HG02610 (cell line): ENCODE data around the gene GTF2H1.
A peak's percentile ranks its signal among the peaks of the same experiment; 100 is the strongest.
"Not testable (repeated sequence)": the region's sequence is repeated elsewhere in the genome, so short reads cannot be mapped to it uniquely, and the experiment has no call there.

Experiments
- ATAC-seq: cut with Tn5 transposase; IDR thresholded peaks from one replicate; pipeline ENCODE4 v1.9.1; 2021; ENCODE audit warnings: mild to moderate bottlenecking, moderate library complexity; ENCODE audit not compliant: unreplicated experiment

GTF2H1 gene

DNA sequence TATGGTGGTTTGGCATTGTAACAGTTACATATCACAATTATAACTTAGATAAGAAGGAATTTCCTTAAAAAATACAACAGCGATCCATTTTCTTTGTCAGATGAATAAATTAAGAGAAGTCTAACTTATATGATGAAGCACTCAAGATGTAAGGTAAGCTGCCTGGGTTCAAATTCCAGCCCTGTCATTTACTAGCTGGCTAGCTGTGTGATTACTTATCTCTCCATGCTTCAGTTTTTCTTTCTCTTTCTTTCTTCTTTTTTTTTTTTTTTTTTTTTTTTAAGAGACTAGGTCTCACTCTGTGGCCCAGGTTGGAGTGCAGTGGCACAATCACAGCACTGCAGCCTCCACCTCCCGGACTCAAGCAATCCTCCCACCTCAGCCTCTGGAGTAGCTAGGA is 49.8 kb downstream of the GTF2H1 start:
- no peak for ATAC-seq

DNA sequence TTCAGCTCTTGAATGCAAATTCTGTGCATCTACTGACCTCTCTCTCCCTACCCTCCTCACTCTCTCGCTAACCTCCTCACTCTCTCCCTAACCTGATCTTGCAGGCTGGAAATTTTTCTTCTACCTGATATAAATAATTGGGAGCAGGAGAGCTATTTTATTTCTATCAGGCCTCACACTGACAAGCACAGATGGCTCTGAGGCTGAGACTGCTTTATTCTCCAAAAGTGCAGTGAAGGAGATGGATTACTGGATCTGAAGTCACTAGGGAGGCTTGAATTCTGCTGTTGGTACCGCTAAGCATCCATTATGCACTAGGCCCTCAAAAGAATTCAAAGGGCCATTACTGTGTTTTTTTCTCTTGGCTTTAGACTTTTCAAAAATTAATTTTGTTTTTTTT is 52.6 kb downstream of the GTF2H1 start:
- no peak for ATAC-seq

DNA sequence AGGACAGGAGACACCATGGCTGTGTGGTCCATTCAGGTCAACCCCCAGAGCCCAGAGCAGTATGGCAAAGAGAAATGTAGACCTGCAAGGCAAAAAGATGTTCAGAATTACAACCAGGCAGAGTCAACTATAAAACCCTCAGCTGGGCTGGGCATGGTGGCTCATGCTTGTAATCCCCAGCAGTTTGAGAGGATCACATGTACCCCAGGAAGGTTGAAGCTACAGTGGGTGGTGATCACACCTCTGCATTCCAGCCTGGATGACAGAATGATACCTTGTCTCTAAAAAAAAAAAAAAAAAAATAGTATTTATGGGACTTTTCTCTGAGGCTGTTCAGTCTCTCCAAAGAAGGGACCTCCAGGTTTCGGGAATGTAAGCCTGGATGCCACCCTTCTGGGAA is 53.6 kb downstream of the GTF2H1 start:
- no peak for ATAC-seq

DNA sequence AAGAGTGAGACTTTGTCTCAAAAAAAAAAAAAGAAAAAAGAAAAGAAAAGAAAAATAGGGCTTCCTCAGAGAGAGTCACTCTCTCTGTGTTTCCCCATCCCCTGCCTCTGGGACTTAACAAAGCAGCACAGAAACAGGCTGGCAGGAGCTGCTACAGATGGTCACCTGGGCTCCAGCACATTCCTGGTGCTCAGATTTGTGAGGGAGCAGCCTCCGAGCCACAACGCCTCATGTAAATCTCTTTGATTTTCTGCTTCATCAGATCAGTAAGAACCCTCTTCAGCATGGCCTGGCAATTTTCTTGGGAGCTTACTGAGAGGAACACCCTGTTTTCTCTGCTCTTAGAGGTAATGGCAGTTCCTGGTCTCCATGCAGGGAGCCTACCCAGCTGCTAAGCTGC is 56.8 kb downstream of the GTF2H1 start:
- ATAC-seq = no peak

DNA sequence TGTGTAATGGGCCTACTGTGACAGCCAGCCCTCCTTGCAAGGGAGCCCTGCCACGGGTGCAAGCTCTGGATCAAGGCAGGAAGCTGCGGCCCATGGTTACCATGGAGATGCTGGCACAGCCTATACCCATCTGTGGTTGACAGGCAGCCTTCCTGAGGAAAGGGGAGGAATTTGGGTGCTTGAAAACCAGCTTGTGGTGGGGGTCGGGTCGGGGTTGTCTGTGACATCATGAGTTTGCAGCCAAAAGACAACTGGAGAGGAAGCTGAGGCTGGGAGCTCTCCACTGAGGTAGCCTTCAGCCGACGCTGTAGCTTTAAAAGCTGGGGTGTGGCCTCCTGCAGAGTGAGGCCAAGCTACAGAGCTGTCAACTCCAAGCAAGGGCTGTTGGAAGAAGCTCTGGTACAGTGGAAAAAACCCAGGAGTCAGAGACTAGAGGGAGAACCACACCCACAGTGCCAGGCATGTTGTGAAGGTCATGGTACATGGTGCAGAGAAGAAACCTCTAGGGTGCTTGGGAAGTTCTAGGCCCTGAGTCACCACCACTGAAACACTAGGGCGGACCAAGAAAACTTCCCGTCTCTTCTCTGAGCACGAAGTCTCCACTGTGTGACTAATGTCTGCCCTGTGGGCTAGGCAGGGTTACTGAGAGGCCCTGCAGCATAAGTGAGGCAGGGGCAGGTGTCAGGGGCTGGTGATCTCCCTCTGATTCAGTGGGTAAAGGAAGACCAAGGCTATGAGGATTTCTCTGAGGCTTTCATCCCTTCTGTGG is 61.2 kb downstream of the GTF2H1 start:
- ATAC-seq = peak; percentile 94

DNA sequence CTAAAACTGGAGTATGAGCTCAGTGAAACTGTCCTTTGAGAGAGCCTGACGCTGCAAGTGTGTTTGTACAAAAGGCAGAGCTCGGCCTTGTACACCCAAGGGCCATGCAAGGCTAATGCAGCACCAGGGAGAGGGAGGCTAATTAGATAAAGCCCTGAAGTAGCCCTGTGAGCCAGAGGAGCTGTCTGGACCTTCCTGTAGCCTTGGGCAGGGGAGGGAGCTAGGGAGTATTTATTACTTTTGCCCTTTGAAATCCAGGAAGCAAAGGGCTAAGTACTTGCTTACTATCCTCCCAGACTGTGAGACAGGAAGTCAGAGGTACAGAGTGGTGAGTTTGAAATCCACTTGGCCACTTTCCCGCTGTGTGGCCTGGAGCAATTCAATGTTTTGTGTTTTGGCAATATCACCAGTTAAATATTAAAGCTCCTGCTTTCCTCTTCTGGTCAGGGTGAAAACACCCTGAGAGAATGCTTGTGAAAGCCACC is 61.8 kb downstream of the GTF2H1 start:
- peak; percentile 18 for ATAC-seq

DNA sequence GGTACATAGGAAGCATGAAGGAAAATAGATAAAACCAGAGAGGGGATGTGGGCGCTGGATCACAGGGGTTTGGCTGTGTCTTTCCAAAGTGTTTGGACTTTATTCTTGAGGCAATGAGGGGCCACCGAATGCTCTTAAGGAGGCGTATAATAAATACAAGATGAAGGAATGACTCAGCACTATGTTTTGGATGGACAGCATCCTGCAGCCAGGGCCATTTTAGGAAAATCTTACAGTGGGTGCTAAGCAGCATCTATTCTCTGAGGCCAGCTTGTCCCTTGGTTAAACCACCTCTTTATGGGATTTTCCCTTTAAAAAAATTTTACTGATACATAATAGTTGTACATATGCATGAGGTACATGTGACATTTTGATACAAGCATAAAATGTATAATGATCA is 67.7 kb downstream of the GTF2H1 start:
- no peak for ATAC-seq

DNA sequence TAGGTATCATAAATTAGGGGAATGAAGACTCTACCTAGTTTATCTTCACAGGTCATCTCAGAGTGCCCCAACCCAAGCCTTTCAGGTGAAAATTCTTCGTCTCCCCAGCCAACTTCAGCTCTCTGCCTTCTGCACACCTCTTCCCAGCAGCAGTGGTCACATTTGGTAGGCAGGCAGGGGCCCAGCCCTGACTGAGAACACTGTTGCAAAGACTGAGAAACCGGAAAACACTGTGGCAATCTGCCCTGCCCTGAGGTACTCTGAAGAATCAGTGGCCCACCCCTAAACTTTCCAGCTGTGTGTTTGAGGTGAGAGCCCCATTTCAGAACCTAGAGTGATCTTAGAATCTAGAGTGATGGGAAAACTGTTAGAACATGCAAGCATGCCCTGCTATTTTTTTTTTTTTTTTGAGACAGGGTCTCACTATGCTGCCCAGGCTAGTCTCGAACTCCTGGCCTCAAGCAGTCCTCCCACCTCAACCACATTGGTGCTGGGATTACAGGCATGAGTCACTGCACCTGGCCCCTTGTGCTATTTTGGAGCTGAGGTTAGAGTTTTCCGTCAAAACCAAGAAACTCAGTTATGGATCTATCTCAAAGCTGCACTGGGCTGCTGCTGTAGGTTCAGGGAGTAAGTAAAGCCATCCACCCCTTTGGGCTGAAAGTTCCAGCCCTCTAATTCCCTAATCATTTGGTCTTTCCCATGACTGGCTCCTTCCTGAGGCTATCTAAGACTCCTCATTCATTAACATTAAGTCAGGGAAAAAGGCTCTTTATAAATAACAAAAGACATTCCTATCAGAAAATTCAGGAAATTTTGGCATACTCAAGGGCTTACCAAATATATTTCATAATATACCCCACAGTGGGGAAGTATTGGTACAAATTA is 70.3 kb downstream of the GTF2H1 start:
- no peak for ATAC-seq

DNA sequence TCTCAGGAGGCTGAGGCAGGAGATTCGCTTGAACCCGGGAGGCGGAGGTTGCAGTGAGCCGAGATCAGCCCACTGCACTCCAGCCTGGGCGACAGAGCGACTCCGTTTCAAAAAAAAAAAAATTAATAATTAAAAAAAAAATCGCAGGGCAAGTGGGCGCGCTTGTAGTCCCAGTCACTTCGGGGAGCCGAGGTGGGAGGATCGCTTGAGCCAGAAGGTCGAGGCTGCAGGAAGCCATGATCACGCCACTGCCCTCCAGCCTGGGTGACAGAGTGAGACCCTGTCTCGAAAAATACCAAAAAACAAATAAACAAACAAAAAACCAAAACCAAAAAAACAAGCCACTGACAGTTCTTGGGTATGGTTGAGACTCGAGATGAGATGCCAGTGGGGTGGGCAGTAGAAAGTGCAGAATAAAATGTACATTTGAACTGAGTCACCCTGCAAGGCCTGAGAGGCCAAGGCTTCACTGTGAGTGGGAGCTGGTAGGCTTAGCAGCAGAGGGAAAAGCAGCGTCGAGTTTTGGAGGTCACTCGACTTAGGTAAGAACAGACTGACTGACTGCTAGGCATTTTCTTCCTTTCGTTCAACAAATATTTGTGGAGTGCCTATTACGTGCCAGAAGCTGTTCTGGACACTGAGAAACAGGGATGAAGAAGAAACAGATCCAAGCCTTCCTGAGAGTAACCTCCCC is 71.4 kb downstream of the GTF2H1 start:
- no peak for ATAC-seq

DNA sequence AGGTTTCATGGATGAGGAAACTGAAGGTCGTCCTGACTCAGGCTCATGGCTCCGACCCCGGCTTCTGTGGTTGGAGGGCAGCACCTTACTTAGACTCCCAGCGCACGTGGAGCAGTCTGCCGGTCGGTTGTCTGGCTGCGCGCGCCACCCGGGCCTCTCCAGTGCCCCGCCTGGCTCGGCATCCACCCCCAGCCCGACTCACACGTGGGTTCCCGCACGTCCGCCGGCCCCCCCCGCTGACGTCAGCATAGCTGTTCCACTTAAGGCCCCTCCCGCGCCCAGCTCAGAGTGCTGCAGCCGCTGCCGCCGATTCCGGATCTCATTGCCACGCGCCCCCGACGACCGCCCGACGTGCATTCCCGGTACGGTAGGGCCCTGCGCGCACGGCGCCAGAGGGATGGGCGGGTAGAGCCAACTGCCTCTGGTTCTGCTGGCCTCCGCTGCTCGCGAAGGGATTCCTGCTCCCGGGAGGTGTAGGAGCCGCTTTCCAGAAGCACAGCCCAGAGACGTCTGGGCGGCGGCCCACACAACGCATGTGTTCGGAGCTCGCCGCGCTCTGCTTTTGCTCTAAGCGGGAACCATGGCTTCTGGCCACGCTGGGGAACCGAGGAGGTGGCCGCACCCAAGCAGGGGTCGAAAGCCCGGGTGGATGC is 72.0 kb downstream of the GTF2H1 start, which contains the start of gene LDHA:
Gene LDHA (plus strand): TSS at position 289 of the 653 bp plus-strand sequence. CDS start 2,280 bp downstream, outside the sequence.
- ATAC-seq = peak; percentile 71

DNA sequence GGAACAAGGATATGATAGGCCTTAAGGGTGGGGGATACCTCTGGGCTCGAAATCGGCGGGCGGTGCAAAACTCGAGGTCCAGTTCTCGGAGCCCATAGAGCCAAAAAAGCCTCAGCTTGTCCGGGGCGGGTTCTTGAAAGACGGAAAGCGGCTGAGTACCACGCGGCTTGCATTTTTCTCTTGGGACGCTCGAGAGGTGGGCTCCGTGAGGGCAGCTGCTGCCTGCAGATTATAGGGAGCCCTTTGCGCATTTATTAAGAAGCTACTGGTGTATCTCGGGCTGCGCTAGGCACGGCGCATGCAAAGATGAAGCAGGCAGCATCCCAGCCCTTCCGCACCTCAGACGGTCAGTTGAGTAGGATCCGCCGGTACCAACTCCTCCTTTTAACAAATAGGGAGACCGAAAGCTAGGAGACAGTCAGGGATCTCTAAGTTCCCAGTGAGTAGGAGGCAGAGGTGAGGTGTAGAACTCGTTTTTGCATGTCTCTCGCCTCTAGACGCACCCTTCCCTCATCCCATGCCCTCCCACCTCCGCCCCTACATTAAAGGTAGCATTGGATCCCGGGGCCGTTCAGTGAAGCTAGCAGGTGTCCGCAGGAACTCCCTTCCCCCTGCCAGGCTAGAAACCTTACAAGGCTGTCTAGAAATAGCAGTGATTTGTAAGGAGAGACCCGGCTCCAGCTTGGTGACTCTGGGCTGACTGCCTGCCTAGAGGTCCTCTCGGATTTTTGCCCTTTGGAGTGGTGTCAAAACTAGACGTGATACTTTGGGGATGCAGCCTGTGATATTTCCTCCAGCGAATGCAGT is 72.8 kb downstream of the GTF2H1 start:
- no peak for ATAC-seq

DNA sequence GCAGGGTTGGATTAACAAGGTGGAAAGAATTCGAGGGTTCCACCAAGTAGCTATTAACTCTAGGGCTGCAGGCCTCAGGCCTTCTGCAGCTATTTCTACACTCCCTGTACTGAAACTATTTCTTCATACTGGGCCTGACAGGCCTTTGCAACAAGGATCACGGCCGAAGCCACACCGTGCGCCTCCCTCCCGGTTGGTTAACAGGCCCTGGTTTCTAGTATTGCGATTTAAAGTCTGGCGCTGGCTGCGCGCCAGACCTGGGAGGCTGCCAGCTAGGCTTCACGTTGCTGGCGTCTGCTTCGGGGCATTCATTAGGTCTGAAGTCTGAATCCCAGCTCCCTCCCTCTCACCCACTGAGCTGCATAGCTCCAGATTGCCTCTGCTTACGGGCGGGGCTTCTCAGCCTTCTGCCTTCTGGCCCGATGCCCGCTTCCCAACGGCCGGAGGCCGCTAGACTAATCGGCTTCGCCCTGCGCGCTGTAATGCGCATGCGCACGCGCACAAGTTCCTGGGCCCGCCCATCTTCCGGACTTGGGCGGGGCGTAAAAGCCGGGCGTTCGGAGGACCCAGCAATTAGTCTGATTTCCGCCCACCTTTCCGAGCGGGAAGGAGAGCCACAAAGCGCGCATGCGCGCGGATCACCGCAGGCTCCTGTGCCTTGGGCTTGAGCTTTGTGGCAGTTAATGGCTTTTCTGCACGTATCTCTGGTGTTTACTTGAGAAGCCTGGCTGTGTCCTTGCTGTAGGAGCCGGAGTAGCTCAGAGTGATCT is 73.6 kb downstream of the GTF2H1 start:
- ATAC-seq = peak; percentile 64

DNA sequence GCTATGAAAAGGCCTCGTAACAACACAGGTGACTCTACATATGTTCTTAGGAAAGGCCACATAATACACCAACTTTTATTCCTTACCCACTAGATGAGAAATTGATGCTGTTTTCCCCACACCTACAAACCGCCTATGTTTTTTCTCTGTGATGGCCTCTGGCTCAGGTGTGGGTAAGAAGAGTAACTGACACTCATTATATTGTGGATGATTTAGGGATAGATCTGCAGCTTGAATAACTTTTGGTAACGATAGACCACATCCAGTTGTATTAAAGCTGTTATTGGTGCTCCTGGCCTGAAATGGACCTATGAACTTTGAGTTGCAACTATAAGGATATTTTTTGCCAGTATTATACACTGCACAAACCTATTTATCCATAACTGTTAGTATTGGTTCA is 75.6 kb downstream of the GTF2H1 start:
- no peak for ATAC-seq

DNA sequence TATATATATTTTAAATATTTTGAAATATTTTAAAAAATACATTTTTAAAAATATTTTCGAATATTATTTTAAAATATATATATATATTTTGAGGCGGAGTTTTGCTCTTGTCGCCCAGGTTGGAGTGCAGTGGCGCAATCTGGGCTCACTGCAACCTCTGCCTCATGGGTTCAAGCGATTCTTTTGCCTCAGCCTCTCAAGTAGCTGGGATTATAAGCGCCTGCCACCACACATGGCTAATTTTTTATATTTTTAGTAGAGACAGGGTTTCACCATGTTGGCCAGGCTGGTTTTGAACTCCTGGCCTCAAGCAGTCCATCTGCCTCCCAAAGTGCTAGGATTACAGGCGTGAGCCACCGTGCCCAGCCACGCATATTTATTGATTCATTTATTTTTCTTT is 78.7 kb downstream of the GTF2H1 start:
- ATAC-seq = not testable (repeated sequence)

DNA sequence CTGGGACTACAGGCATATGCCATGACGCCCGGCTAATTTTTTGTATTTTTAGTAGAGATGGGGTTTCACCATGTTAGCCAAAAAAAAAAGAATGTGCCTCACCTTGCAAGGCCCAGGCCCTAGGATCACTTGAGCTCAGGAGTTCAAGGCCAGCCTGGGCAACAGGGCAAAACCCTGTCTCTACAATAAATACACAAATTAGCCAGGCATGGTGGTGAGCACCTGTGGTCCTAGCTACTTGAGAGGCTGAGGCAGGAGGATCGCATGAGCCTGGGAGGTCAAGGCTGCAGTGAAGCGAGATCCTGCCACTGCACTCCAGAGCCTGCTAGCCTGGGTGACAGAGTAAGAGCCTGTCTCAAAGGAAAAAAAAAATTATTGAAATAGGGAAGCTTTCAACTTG is 81.7 kb downstream of the GTF2H1 start:
- ATAC-seq = no peak

DNA sequence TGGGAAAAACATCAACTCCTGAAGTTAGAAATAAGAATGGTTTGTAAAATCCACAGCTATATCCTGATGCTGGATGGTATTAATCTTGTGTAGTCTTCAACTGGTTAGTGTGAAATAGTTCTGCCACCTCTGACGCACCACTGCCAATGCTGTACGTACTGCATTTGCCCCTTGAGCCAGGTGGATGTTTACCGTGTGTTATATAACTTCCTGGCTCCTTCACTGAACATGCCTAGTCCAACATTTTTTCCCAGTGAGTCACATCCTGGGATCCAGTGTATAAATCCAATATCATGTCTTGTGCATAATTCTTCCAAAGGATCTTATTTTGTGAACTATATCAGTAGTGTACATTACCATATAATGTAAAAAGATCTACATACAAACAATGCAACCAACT is 85.0 kb downstream of the GTF2H1 start:
- not testable (repeated sequence) for ATAC-seq

DNA sequence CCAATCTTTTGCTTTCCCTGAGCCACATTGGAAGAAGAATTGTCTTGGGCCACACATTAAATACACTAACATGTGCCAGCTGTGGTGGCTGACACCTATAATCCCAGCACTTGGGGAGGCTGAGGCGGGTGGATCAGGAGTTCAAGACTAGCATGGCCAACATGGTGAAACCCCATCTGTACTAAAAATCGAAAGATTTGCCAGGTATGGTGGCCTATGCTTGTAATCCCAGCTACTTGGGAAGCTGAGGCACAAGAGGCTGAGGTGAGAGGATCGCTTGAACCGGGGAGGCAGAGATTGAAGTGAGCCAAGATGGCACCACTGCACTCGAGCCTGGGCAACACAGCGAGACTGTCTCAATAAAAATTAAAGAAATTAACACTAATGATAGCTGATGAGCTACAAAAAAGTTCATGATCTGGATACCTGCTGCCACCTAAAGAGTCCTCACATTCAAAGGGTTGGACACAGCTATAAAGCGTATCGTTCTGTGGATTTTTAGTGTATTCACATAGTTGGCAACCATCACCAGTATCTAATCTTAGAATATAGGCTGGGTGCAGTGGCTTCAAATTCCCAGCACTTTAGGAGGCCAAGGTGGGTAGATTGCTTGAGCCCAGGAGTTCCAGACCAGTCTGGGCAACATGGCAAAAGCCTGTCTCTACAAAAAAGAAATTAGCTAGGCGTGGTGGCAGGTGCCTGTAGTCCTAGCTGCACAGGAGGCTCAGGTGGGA is 86.4 kb downstream of the GTF2H1 start:
- ATAC-seq = no peak

DNA sequence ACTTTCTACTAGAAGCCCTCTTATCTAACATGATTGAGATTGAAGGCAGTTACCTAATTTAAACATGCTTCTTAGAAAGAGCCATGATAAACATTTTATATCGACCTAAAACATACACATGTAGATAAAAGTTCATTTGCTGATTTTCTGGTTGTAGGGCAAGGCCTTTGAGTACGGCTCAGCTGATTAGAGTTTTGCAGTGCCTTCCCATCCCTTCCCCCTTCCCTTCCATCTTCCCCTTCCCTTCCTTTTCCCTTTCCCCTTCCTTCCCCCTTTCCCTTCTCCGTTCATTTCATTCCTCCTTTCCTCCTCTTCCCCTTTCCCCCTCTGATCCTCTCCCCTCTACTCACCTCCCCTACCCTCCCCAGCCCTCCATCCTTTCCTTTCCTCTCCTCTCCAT is 94.1 kb downstream of the GTF2H1 start:
- no peak for ATAC-seq
